ENCODE data around the gene JUP.
A peak's percentile ranks its signal among the peaks of the same experiment; 100 is the strongest.
"Not testable (repeated sequence)": the region's sequence is repeated elsewhere in the genome, so short reads cannot be mapped to it uniquely, and the experiment has no call there.

Gene JUP

DNA sequence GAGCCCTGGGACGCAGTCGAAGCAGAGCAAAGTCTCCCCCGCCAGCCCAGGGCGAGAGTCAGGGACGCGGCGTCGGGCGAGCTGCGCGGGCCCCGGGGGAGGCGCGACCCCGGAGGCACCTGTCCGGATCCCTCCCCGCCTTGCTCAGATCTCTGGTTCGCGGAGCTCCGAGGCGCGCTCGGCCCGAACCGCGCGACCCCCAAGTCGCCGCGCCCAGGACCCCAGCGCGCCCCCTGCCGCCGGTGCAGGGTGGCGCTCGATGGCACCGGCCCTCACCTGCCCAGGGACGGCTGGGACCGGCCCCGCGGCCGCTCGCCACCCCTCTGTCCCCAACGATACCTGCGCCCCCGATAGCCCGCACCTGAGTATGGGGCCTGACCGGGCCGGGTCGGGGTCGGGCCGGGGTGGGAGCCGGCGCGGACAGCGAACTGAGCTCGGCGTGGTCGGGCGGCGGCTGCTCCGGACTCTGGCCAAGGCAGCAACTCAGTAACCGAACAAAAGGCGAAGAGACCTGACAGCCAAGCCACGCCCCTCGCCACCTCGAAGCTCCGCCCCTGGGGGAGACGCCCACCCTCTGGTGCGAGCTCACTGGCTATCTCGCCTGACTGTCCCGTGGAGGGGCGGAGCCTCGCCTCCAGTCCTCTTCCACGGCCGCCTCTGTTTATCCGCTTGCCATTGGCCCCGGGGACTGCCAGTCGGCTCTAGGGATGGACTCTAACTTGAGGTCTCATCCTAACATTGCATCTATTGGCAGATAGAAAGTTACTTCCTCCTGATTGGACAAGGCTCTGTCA, at the start of gene JUP:
Gene JUP, minus strand, starts transcription at position 485 of the 794 bp plus-strand sequence. CDS start 14,857 bp downstream, outside the sequence.
- H3K4me2 ChIP-seq (ENCODE audit: low read depth, low read length): peak within 1 kb of the TSS; percentile 88
- H3K79me2 ChIP-seq (ENCODE audit: low read length): peaks cover 9% of the 10 kb centered on the region
- H3K27ac ChIP-seq (ENCODE audit: low read length): no peak within 1 kb of the TSS
- H3K27me3 ChIP-seq (replicated peaks; ENCODE audit: insufficient read depth, low read length): no peaks in the 10 kb centered on the region
- H3F3A ChIP-seq (ENCODE audit: insufficient read depth, low read length): no peaks in the 10 kb centered on the region
- no peaks in the 10 kb centered on the region for H3K36me3 ChIP-seq (replicated peaks; ENCODE audit: insufficient read depth, low read length)
- H2AFZ ChIP-seq (ENCODE audit: low read length): peak within 1 kb of the TSS; percentile 82
- peak; percentile 100 for DNase-seq
- H3K9ac ChIP-seq (ENCODE audit: low read length): peak within 1 kb of the TSS; percentile 53; the same call in 1 of the 2 replicates
- H3K9me2 ChIP-seq (replicated peaks; ENCODE audit: insufficient read depth, low read length): no peaks in the 10 kb centered on the region
- TF ChIP-seq EZH2 (optimal IDR thresholded peaks at IDR 0.05; ENCODE audit: low read depth, low read length): no peak
- no peak for TF ChIP-seq EZH2phosphoT487 (IDR thresholded peaks at IDR 0.05; ENCODE audit: low read length)
- TF ChIP-seq, protein P1, sequence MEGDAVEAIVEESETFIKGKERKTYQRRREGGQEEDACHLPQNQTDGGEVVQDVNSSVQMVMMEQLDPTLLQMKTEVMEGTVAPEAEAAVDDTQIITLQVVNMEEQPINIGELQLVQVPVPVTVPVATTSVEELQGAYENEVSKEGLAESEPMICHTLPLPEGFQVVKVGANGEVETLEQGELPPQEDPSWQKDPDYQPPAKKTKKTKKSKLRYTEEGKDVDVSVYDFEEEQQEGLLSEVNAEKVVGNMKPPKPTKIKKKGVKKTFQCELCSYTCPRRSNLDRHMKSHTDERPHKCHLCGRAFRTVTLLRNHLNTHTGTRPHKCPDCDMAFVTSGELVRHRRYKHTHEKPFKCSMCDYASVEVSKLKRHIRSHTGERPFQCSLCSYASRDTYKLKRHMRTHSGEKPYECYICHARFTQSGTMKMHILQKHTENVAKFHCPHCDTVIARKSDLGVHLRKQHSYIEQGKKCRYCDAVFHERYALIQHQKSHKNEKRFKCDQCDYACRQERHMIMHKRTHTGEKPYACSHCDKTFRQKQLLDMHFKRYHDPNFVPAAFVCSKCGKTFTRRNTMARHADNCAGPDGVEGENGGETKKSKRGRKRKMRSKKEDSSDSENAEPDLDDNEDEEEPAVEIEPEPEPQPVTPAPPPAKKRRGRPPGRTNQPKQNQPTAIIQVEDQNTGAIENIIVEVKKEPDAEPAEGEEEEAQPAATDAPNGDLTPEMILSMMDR (IDR thresholded peaks at IDR 0.05; ENCODE audit: low read length): peak; percentile 81
- no peaks in the 10 kb centered on the region for H4K20me1 ChIP-seq (ENCODE audit: insufficient read depth, low read length)
- H3K9me3 ChIP-seq (replicated peaks; ENCODE audit: insufficient read depth, low read length): no peaks in the 10 kb centered on the region
- H3K4me3 ChIP-seq (ENCODE audit: low read length): peak within 1 kb of the TSS; percentile 78
- peaks cover 8% of the 10 kb centered on the region; the same call in 1 of the 2 replicates for H3K4me1 ChIP-seq (ENCODE audit: low read length)

DNA sequence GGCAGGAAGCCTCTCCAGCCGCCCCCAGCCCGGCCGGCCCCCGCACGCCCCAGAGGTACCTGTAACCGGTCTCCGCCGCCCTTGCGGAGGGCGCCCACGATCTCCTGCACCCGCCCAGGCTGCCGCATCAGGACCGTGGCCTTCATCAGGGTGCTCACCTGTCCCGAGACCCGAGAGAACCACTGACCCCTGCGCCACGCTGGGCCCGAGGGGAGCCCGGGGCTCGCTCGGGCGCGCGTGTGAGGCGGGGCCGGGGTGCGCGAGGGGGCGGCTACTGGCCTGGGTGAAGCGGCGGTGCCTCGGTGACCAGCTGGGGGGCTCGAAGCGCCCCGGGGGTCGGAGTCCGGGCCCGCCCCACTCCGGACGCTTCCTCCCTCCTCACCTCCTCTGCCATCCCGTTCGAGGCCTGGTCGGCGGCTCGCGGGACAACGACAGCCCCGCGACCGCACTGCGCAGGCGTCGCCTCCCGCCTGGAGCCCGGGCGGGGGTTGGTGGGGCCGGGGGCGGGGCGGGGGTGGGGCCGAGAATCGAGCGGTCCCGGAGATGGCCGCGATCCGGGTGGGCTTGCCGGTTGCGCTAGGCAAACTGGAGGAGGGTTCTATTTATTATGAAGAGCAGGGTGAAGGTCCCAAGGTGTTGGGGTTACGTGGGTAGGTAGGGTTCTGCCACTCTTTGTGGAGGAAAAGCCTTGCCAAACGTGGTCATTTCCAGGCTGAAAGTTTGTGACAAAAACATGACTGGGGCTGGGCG, 49.5 kb upstream of the JUP start, which contains the start of gene NT5C3B:
Gene NT5C3B, minus strand, starts transcription at position 433 of the 750 bp plus-strand sequence. Its CDS starts 39 bp downstream, at position 394.
- no peaks in the 10 kb centered on the region for H3F3A ChIP-seq (ENCODE audit: insufficient read depth, low read length)
- H2AFZ ChIP-seq (ENCODE audit: low read length): peak within 1 kb of the TSS; percentile 79
- H3K9me2 ChIP-seq (replicated peaks; ENCODE audit: insufficient read depth, low read length): no peaks in the 10 kb centered on the region
- H3K4me1 ChIP-seq (ENCODE audit: low read length): peaks cover 6% of the 10 kb centered on the region; the same call in 1 of the 2 replicates
- peak within 1 kb of the TSS; percentile 87 for H3K4me3 ChIP-seq (ENCODE audit: low read length)
- H4K20me1 ChIP-seq (ENCODE audit: insufficient read depth, low read length): no peaks in the 10 kb centered on the region
- H3K79me2 ChIP-seq (ENCODE audit: low read length): no peaks in the 10 kb centered on the region
- TF ChIP-seq, protein P1 (IDR thresholded peaks at IDR 0.05; ENCODE audit: low read length): no peak
- no peak for TF ChIP-seq EZH2phosphoT487 (IDR thresholded peaks at IDR 0.05; ENCODE audit: low read length)
- no peak for TF ChIP-seq EZH2 (optimal IDR thresholded peaks at IDR 0.05; ENCODE audit: low read depth, low read length)
- H3K9me3 ChIP-seq (replicated peaks; ENCODE audit: insufficient read depth, low read length): no peaks in the 10 kb centered on the region
- H3K4me2 ChIP-seq (ENCODE audit: low read depth, low read length): peak within 1 kb of the TSS; percentile 82
- no peaks in the 10 kb centered on the region for H3K36me3 ChIP-seq (replicated peaks; ENCODE audit: insufficient read depth, low read length)
- H3K27ac ChIP-seq (ENCODE audit: low read length): no peak within 1 kb of the TSS
- H3K27me3 ChIP-seq (replicated peaks; ENCODE audit: insufficient read depth, low read length): no peaks in the 10 kb centered on the region
- peak within 1 kb of the TSS; percentile 79 for H3K9ac ChIP-seq (ENCODE audit: low read length)
- peak; percentile 52 for DNase-seq

DNA sequence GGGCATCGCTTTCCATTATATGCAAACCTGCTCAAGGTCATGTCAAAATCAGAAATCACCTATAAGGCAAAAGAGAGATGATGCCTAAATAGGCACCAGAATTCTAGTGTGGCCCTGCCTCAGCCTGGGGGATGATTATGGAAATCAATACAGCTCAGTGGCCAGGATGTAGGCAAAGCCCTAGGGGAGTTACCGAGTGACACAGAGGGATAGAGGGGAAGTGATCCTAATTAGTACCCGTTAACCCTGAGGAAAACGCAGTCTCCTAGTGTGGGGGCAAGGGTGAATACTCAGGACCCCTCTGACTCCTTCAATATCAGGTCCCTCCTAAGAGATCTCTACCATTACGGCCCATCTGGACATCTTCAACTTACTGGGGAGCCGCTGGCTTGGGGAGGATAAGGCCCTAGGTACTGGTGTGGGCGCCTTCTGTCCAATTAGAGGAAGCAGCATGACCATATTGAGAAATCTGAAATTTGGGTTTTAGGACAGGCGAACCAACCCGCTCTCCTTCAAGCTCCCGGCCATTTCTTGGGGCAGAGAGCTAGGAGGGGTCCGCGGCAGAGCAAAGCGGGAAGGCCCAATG, 48.8 kb upstream of the JUP start:
- Histone ChIP-seq H3K4me1 (ENCODE audit: low read length) (peaks cover 6% of the 10 kb centered on the region; the same call in 1 of the 2 replicates), H3K4me3 (ENCODE audit: low read length) (peak overlapping the region; percentile 87), H3K4me2 (ENCODE audit: low read depth, low read length) (peak overlapping the region; percentile 63), H4K20me1 (ENCODE audit: insufficient read depth, low read length) (no peaks in the 10 kb centered on the region), H3K27me3 (replicated peaks; ENCODE audit: insufficient read depth, low read length) (no peaks in the 10 kb centered on the region), H3K36me3 (replicated peaks; ENCODE audit: insufficient read depth, low read length) (no peaks in the 10 kb centered on the region), H3K9me2 (replicated peaks; ENCODE audit: insufficient read depth, low read length) (no peaks in the 10 kb centered on the region), H3F3A (ENCODE audit: insufficient read depth, low read length) (no peaks in the 10 kb centered on the region), H3K79me2 (ENCODE audit: low read length) (no peaks in the 10 kb centered on the region), H3K9me3 (replicated peaks; ENCODE audit: insufficient read depth, low read length) (no peaks in the 10 kb centered on the region), H3K9ac (ENCODE audit: low read length) (peak overlapping the region; percentile 79), H3K27ac (ENCODE audit: low read length) (no peak overlapping the region), H2AFZ (ENCODE audit: low read length) (peak overlapping the region; percentile 78)
- no peak for DNase-seq
- TF ChIP-seq, protein P1 (IDR thresholded peaks at IDR 0.05; ENCODE audit: low read length): no peak
- TF ChIP-seq EZH2phosphoT487 (IDR thresholded peaks at IDR 0.05; ENCODE audit: low read length): no peak
- TF ChIP-seq EZH2 (optimal IDR thresholded peaks at IDR 0.05; ENCODE audit: low read depth, low read length): no peak

- H3K36me3 ChIP-seq (replicated peaks; ENCODE audit: insufficient read depth, low read length); H3K27ac ChIP-seq (ENCODE audit: low read length); H2AFZ ChIP-seq (ENCODE audit: low read length); H3K79me2 ChIP-seq (ENCODE audit: low read length); H3K4me3 ChIP-seq (ENCODE audit: low read length); H3K4me2 ChIP-seq (ENCODE audit: low read depth, low read length); DNase-seq; H4K20me1 ChIP-seq (ENCODE audit: insufficient read depth, low read length); H3K9me3 ChIP-seq (replicated peaks; ENCODE audit: insufficient read depth, low read length); H3F3A ChIP-seq (ENCODE audit: insufficient read depth, low read length); H3K9me2 ChIP-seq (replicated peaks; ENCODE audit: insufficient read depth, low read length); H3K4me1 ChIP-seq (ENCODE audit: low read length); H3K27me3 ChIP-seq (replicated peaks; ENCODE audit: insufficient read depth, low read length); H3K9ac ChIP-seq (ENCODE audit: low read length): not testable (repeated sequence)
Observed at GRCh38 chr17:41829961-41830360, 43.5 kb upstream of the JUP start.
